ENCODE measurements around the gene ZBTB7C. TPM values are rescaled to one million over a fixed set of nuclear protein-coding genes. Genes with fewer than 3 reads are reported as not detected.
A peak's percentile ranks its signal among the peaks of the same experiment; 100 is the strongest.

The ZBTB7C gene
- total and polyA plus RNA-seq, 5 donors: 0.88 to 3.7 (median 2.0) TPM

DNA sequence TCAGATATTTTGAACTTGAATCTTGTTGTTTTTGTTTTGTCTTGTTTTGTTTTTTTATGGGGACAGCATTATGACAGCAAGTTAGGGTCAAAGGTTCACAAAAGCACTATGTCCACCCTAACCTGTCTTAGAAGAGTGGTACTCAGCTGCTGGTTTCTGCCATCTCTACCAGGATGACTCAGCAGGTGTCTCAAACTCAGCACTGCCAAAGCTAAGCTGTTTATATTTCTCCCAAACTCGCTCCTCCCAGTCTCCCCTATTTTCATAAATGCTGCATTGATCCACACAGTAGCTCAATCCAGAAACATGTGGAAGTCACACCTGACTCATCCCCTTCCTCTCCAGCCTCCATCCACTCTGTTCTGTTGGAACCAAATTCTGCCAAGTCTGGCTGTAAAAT, 134.9 kb downstream of the ZBTB7C start:
- Histone ChIP-seq H3K27me3 (ENCODE audit: control insufficient read depth, insufficient read depth) (no peaks in the 10 kb centered on the region), H3K4me1 (ENCODE audit: control insufficient read depth, insufficient read depth, low read length) (no peaks in the 10 kb centered on the region), H3K27ac (ENCODE audit: low read length) (no peak overlapping the region), H3K9me3 (ENCODE audit: control insufficient read depth, low read length) (no peaks in the 10 kb centered on the region), H3K4me3 (ENCODE audit: low read length) (no peak overlapping the region)
- intact Hi-C loops (cut with DNase I): no loop called here
- 86% methylated on average over 1 of the region's 1 CpG for WGBS
- DNase-seq (no peak), ATAC-seq (no peak)

GRCh38 chr18:48270929-48271328, 138.3 kb downstream of the ZBTB7C start:
- Histone ChIP-seq H3K4me3 (ENCODE audit: low read length) (no peak overlapping the region), H3K4me1 (ENCODE audit: control insufficient read depth, insufficient read depth, low read length) (no peaks in the 10 kb centered on the region), H3K27ac (ENCODE audit: low read length) (no peak overlapping the region), H3K9me3 (ENCODE audit: control insufficient read depth, low read length) (no peaks in the 10 kb centered on the region), H3K27me3 (ENCODE audit: control insufficient read depth, insufficient read depth) (no peaks in the 10 kb centered on the region)
- ATAC-seq (no peak), DNase-seq (no peak)
- intact Hi-C loops (cut with DNase I): no loop called here
- WGBS: 81% methylated on average over 1 of the region's 1 CpG

DNA sequence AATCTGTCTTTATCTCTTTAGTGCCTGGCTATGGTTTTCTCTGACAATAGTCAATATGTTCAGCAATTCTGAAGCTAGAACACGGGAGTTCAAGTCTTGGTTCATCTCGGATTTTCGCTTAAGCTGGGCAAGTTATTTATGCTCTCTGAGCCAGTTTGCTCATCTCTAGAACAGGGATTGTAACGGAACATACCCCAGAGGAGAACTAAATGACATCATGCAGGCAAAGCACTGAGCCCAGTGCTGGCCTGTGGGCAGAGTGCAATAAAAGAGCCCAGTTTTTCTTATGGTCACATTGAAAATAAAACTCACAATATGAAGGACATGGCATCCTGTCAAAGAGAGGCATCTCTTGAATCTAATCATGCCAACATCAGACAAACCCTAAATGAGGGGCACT, 143.9 kb downstream of the ZBTB7C start:
- intact Hi-C loops (cut with DNase I): no loop called here
- H3K27ac ChIP-seq (ENCODE audit: low read length): no peak overlapping the region
- H3K27me3 ChIP-seq (ENCODE audit: control insufficient read depth, insufficient read depth): no peaks in the 10 kb centered on the region
- H3K4me3 ChIP-seq (ENCODE audit: low read length): no peak overlapping the region
- H3K9me3 ChIP-seq (ENCODE audit: control insufficient read depth, low read length): no peaks in the 10 kb centered on the region
- 77% methylated on average over 4 of the region's 4 CpGs for WGBS
- DNase-seq (no peak), ATAC-seq (no peak)
- H3K4me1 ChIP-seq (ENCODE audit: control insufficient read depth, insufficient read depth, low read length): peaks cover 2% of the 10 kb centered on the region

DNA sequence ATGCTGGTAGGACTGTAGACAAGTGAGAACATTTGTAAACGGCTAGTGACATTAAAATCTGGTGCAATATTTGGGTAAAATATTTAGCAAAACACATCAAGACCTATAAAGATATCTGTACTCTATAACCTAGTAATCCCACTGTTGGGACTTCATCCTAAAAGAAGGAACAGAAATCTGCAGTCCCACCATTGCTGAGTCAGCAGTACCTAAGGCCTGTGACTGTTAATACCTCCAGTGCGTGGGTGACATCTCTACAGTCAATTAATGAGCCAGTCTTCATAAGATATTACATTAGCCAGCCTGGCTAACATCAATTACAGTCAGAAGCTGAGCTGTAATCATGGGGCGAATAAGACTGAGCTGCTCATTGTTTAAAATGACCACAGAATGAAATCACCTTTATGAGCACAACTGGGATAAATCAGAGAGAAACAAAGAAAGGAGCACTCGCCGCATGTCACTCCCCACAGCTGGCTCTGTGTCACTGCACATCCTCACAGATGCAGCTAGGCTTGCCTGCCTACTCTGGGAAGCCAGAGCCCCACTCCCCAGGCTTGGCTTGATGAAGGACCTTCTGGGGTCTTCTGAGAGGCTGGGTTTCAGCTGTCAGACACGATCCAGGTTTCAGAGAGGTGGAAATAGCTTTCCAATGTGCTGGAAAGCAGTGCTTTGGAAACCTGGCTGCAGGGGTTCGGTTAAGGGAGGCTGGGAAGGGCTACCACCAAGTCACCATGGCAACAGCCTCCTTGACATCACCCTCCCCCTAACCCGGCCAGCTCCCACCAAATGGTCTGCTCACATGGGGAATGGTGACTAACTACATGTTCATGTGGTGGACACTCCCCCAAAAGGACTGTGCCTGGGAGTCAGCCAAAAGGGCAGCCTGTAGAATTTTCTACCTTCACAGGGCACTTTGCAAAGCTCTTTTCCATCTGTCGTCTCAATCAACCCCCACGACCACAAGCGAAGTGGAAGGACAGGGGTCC, 145.0 kb downstream of the ZBTB7C start:
- H3K27ac ChIP-seq (ENCODE audit: low read length): no peak overlapping the region
- H3K4me1 ChIP-seq (ENCODE audit: control insufficient read depth, insufficient read depth, low read length): peaks cover 2% of the 10 kb centered on the region
- H3K9me3 ChIP-seq (ENCODE audit: control insufficient read depth, low read length): no peaks in the 10 kb centered on the region
- 83% methylated on average over 11 of the region's 11 CpGs for WGBS
- no peak for ATAC-seq
- no peaks in the 10 kb centered on the region for H3K27me3 ChIP-seq (ENCODE audit: control insufficient read depth, insufficient read depth)
- DNase-seq: no peak
- H3K4me3 ChIP-seq (ENCODE audit: low read length): no peak overlapping the region
- intact Hi-C loops (cut with DNase I): no loop called here

- intact Hi-C loops (cut with DNase I): no loop called here
- WGBS: 58% methylated on average over 7 of the region's 7 CpGs
- H3K27me3 ChIP-seq (ENCODE audit: control insufficient read depth, insufficient read depth): no peaks in the 10 kb centered on the region
- no peaks in the 10 kb centered on the region for H3K9me3 ChIP-seq (ENCODE audit: control insufficient read depth, low read length)
- DNase-seq: no peak
- H3K4me3 ChIP-seq (ENCODE audit: low read length): no peak overlapping the region
- peaks cover 2% of the 10 kb centered on the region for H3K4me1 ChIP-seq (ENCODE audit: control insufficient read depth, insufficient read depth, low read length)
- H3K27ac ChIP-seq (ENCODE audit: low read length): no peak overlapping the region
- peak in 1 of 2 donors; percentile 17 for ATAC-seq
Measured at GRCh38 chr18:48263192-48263853, 145.9 kb downstream of the ZBTB7C start.

GRCh38 chr18:48260237-48260636, 148.9 kb downstream of the ZBTB7C start:
- H3K27ac ChIP-seq (ENCODE audit: low read length): no peak overlapping the region
- DNase-seq: no peak
- no peak overlapping the region for H3K4me3 ChIP-seq (ENCODE audit: low read length)
- no peaks in the 10 kb centered on the region for H3K9me3 ChIP-seq (ENCODE audit: control insufficient read depth, low read length)
- WGBS: 80% methylated on average over 2 of the region's 2 CpGs
- H3K27me3 ChIP-seq (ENCODE audit: control insufficient read depth, insufficient read depth): no peaks in the 10 kb centered on the region
- intact Hi-C loops (cut with DNase I): no loop called here
- no peak for ATAC-seq
- peaks cover 2% of the 10 kb centered on the region for H3K4me1 ChIP-seq (ENCODE audit: control insufficient read depth, insufficient read depth, low read length)

DNA sequence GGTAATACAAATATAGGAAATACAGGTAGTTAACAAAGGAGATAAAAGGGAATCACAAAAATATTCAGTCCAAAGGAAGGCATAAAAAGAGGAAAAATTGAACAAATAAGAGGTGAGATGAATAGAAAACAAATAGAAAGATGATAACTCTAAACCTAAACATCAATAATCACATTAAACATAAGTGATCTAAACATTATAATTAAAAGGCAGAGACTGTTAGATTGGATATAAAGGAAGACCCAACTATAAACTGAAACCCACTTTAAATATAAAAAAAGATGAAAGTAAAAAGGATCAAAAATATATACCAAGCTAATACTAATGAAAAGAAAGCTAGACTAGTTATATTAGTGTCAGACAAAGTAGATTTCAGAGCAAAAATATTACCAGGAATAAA, 152.3 kb downstream of the ZBTB7C start:
- H3K4me1 ChIP-seq (ENCODE audit: control insufficient read depth, insufficient read depth, low read length): no peaks in the 10 kb centered on the region
- no peaks in the 10 kb centered on the region for H3K9me3 ChIP-seq (ENCODE audit: control insufficient read depth, low read length)
- ATAC-seq (no peak), DNase-seq (no peak)
- H3K4me3 ChIP-seq (ENCODE audit: low read length): no peak overlapping the region
- H3K27me3 ChIP-seq (ENCODE audit: control insufficient read depth, insufficient read depth): no peaks in the 10 kb centered on the region
- intact Hi-C loops (cut with DNase I): no loop called here
- H3K27ac ChIP-seq (ENCODE audit: low read length): no peak overlapping the region

DNA sequence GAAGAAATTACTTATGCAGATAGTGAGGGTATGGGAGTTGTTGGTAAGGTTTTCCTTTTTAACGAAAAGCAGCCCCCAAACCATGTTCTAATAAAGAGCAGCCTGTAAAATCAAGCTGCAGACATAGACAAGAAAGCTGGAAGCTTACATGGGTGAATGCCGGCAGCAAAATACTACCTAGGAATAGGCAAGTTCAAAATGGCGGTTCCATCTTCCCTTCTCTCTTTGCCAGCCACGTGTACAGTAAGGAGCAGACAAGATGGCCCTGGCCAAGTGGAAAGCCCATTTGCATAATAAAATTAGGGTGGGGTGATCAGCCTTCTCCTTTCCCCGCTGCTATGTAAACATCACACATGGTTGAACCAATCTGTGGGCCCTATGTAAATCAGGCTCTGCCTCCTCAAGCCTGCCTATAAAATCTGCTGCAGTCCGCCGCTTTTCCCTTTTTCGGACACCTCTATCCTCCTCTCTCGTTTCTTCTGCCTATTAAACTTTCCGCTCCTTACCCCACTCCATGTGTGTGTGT, 155.0 kb downstream of the ZBTB7C start:
- DNase-seq: no peak
- intact Hi-C loops (cut with DNase I): no loop called here
- ATAC-seq: no peak
- no peaks in the 10 kb centered on the region for H3K27me3 ChIP-seq (ENCODE audit: control insufficient read depth, insufficient read depth)
- WGBS: 88% methylated on average over 10 of the region's 10 CpGs
- no peak overlapping the region for H3K4me3 ChIP-seq (ENCODE audit: low read length)
- no peaks in the 10 kb centered on the region for H3K4me1 ChIP-seq (ENCODE audit: control insufficient read depth, insufficient read depth, low read length)
- H3K9me3 ChIP-seq (ENCODE audit: control insufficient read depth, low read length): no peaks in the 10 kb centered on the region
- no peak overlapping the region for H3K27ac ChIP-seq (ENCODE audit: low read length)

- no peak overlapping the region for H3K27ac ChIP-seq (ENCODE audit: low read length)
- no peak for DNase-seq
- WGBS: 84% methylated on average over 3 of the region's 3 CpGs
- ATAC-seq: no peak
- intact Hi-C loops (cut with DNase I): no loop called here
- H3K4me3 ChIP-seq (ENCODE audit: low read length): no peak overlapping the region
- H3K4me1 ChIP-seq (ENCODE audit: control insufficient read depth, insufficient read depth, low read length): no peaks in the 10 kb centered on the region
- no peaks in the 10 kb centered on the region for H3K27me3 ChIP-seq (ENCODE audit: control insufficient read depth, insufficient read depth)
- no peaks in the 10 kb centered on the region for H3K9me3 ChIP-seq (ENCODE audit: control insufficient read depth, low read length)
Measured at GRCh38 chr18:48252525-48252924, 156.7 kb downstream of the ZBTB7C start.

GRCh38 chr18:48250918-48251317, 158.3 kb downstream of the ZBTB7C start:
- Histone ChIP-seq H3K27ac (ENCODE audit: low read length) (no peak overlapping the region), H3K4me1 (ENCODE audit: control insufficient read depth, insufficient read depth, low read length) (no peaks in the 10 kb centered on the region), H3K9me3 (ENCODE audit: control insufficient read depth, low read length) (no peaks in the 10 kb centered on the region), H3K27me3 (ENCODE audit: control insufficient read depth, insufficient read depth) (no peaks in the 10 kb centered on the region), H3K4me3 (ENCODE audit: low read length) (no peak overlapping the region)
- intact Hi-C loops (cut with DNase I): no loop called here
- DNase-seq (no peak), ATAC-seq (no peak)
- WGBS: 76% methylated on average over 3 of the region's 3 CpGs

DNA sequence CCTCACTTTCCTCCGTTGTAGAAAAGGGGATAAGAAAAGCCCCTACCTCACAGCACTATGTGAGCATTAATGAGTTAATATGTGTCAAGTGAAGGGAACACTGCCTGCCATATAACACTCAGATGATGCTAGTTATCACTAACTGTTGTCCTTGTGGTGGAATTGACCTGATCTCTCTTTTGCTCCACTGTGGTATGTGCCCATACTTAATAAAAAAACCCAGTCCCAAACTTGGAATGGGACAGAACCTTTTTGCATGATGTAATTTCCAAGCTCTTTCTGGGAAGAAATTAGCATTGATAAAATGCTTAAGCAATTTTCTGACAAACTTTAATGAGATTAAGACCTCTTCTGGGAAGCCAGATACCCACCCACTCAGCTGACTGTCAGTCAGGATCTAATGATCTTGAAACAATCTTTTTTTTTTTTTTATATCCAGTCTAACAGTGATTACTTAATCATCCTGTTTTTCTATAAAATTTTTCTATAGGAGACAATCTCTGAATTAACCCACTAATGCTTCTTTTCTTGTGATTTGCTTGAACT, 158.7 kb downstream of the ZBTB7C start:
- 81% methylated on average over 1 of the region's 1 CpG for WGBS
- DNase-seq (no peak), ATAC-seq (peak in 1 of 2 donors; percentile 37)
- no peaks in the 10 kb centered on the region for H3K9me3 ChIP-seq (ENCODE audit: control insufficient read depth, low read length)
- no peak overlapping the region for H3K27ac ChIP-seq (ENCODE audit: low read length)
- H3K27me3 ChIP-seq (ENCODE audit: control insufficient read depth, insufficient read depth): no peaks in the 10 kb centered on the region
- no peaks in the 10 kb centered on the region for H3K4me1 ChIP-seq (ENCODE audit: control insufficient read depth, insufficient read depth, low read length)
- intact Hi-C loops (cut with DNase I): no loop called here
- no peak overlapping the region for H3K4me3 ChIP-seq (ENCODE audit: low read length)

Measured in right cardiac atrium (tissue), 5 donors.